ENCODE data around the gene CREG1. TPM values are rescaled to one million over a fixed set of nuclear protein-coding genes. Genes with fewer than 3 reads are reported as not detected.
A peak's percentile ranks its signal among the peaks of the same experiment; 100 is the strongest.

CREG1 gene
- total and polyA plus RNA-seq, 8 donors: 21.4 to 48.1 (median 40.1) TPM

GRCh38 chr1:167551362-167551761, 2.2 kb downstream of the CREG1 start:
- FAIRE-seq (no peak), ATAC-seq (no peak), DNase-seq (no peak)
- TF ChIP-seq, protein P1, sequence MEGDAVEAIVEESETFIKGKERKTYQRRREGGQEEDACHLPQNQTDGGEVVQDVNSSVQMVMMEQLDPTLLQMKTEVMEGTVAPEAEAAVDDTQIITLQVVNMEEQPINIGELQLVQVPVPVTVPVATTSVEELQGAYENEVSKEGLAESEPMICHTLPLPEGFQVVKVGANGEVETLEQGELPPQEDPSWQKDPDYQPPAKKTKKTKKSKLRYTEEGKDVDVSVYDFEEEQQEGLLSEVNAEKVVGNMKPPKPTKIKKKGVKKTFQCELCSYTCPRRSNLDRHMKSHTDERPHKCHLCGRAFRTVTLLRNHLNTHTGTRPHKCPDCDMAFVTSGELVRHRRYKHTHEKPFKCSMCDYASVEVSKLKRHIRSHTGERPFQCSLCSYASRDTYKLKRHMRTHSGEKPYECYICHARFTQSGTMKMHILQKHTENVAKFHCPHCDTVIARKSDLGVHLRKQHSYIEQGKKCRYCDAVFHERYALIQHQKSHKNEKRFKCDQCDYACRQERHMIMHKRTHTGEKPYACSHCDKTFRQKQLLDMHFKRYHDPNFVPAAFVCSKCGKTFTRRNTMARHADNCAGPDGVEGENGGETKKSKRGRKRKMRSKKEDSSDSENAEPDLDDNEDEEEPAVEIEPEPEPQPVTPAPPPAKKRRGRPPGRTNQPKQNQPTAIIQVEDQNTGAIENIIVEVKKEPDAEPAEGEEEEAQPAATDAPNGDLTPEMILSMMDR (IDR thresholded peaks at IDR 0.05): no peak
- no peaks in the 10 kb centered on the region for H3K27me3 ChIP-seq
- H3K36me3 ChIP-seq: no peaks in the 10 kb centered on the region
- H3K4me1 ChIP-seq: peaks cover 4 to 18% (median 15%) of the 10 kb centered on the region in 3 donors
- no peaks in the 10 kb centered on the region for H3K9me3 ChIP-seq
- 95 to 100% methylated on average over 1 of the region's 1 CpG for WGBS, 2 donors
- H3K27ac ChIP-seq: no peak overlapping the region
- H3K4me3 ChIP-seq: no peak overlapping the region
- intact Hi-C loops (cut with DNase I): no loop called here

DNA sequence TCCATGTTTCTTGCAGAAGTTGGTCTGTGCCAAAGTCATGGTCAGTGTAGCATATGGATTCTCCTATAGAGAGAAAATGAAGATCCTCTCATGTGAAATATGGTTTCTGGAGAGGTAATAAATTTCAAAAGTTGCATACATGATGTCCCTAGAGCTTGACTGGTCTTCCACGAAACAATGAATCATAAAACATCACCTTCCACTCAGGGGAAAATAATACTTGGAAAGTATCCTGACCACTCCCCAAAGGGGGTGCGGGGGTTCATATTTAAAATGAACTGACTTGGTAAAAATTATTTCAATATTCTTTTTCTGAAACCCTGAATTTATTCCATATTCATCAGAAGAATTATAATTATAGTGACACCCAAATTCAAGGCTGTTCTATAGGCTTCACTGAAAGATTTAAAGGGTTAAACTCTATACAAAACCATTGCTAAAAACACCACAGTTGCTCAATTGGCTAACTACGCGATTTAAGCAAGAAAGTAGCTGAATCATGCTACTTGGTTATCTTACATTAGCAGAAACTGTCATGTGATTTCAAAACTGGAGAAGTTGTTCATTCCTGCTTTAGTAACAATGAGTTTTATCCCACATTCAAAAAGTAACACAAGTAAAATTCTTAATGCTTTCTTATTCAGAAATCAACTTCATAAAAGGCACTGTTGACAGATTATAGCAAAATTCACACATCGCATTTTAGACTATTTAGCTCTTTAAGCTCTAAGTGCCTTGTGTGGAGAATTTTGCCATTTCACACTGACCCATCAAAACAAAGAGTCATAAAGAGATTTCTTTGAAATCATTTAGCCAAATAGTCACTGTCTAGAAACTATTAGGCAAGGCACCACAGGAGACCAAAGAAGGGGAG, 5.3 kb downstream of the CREG1 start:
- intact Hi-C loops (cut with DNase I): no loop called here
- Histone ChIP-seq H3K27me3 (no peaks in the 10 kb centered on the region), H3K36me3 (peaks cover 0 to 19% (median 0%) of the 10 kb centered on the region in 3 donors), H3K27ac (peak overlapping the region in 2 of 4 donors; percentile 9 to 18), H3K4me3 (no peak overlapping the region), H3K4me1 (peaks cover 4 to 13% (median 11%) of the 10 kb centered on the region in 3 donors), H3K9me3 (no peaks in the 10 kb centered on the region)
- DNase-seq (no peak), FAIRE-seq (no peak), ATAC-seq (peak in 2 of 4 donors; percentile 23 to 32)
- WGBS, 2 donors: 61 to 64% methylated on average over 5 of the region's 5 CpGs
- TF ChIP-seq, protein P1 (IDR thresholded peaks at IDR 0.05): no peak

DNA sequence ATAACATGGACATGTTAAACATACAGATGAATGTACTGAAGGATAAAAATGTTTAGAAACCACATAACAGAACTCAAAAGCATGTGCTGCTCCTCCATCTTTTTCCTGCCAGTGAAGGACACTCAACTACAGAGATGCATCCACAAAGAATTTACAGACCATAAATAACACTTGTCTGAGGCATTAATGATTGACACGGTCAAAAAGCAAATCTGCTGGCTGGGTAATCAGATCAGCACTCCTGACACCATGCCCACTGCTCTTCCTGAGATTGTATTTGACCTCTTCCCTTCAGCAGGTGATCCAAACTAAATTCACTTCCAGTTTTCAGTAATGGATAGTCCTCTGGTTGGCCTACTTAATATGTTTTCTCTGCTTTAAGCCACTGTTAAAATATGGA, 6.6 kb downstream of the CREG1 start:
- Histone ChIP-seq H3K36me3 (peaks cover 0 to 19% (median 0%) of the 10 kb centered on the region in 3 donors), H3K27ac (no peak overlapping the region), H3K4me1 (peaks cover 0 to 6% (median 5%) of the 10 kb centered on the region in 3 donors), H3K27me3 (no peaks in the 10 kb centered on the region), H3K9me3 (no peaks in the 10 kb centered on the region), H3K4me3 (no peak overlapping the region)
- no peak for FAIRE-seq
- 76 to 86% methylated on average over 1 of the region's 1 CpG for whole genome bisulfite sequencing, 2 donors
- TF ChIP-seq, protein P1 (IDR thresholded peaks at IDR 0.05): no peak
- ATAC-seq: no peak
- intact Hi-C loops (cut with DNase I): no loop called here
- DNase-seq: no peak

- H3K4me1 ChIP-seq: peaks cover 0 to 3% (median 0%) of the 10 kb centered on the region in 3 donors
- H3K9me3 ChIP-seq: no peaks in the 10 kb centered on the region
- no peak overlapping the region for H3K4me3 ChIP-seq
- no peak for FAIRE-seq
- TF ChIP-seq, protein P1 (IDR thresholded peaks at IDR 0.05): no peak
- peaks cover 0 to 19% (median 0%) of the 10 kb centered on the region in 3 donors for H3K36me3 ChIP-seq
- H3K27me3 ChIP-seq: no peaks in the 10 kb centered on the region
- no peak for ATAC-seq
- intact Hi-C loops (cut with DNase I): no loop called here
- no peak for DNase-seq
- no peak overlapping the region for H3K27ac ChIP-seq
- WGBS, 2 donors: 68 to 72% methylated on average over 4 of the region's 4 CpGs
Observed at GRCh38 chr1:167545349-167545748, 8.2 kb downstream of the CREG1 start.
